ENCODE data around the gene KANSL3. TPM values are rescaled to one million over a fixed set of nuclear protein-coding genes. Genes with fewer than 3 reads are reported as not detected.

Gene KANSL3
- total RNA-seq, 1 donor from 2014 or later, result 45.5 TPM

DNA sequence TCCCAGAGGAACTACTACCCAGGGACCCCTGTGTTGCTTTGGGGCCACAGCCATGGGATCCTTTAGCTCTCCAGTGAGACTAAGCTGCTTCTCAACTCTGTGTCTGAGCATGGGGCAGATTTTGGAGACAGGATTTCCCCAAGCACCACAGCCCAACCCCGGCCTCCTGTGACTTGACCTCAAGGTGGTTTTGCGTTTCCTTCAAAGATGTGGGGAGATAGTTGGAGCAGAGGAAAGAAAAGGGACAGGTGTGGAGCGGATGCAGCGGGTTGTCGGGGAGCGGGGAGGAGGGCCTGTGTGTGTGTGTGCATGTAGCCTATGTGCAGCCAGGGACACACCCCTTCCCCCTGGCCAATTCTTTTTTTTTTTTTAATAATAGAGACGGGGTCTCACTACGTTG lies 91.3 kb downstream of the KANSL3 start:
- DNase-seq, result peak; percentile 72
- Mint-ChIP-seq H3K9me3 (no peaks in the 10 kb centered on the region), H3K4me3 (no peak overlapping the region), H3K4me1 (peaks cover 46% of the 10 kb centered on the region), H3K36me3 (ENCODE audit: low read depth) (peaks cover 67% of the 10 kb centered on the region), H3K27me3 (no peaks in the 10 kb centered on the region), H3K27ac (peak overlapping the region; percentile 38)
- intact Hi-C loops (cut with micrococcal nuclease), result loop anchor here (1.0 kb wide), 1 partner anchor 8 kb away; no protein-coding TSS in a partner anchor

- Mint-ChIP-seq H3K27me3 (no peaks in the 10 kb centered on the region), H3K27ac (peak overlapping the region; percentile 72), H3K9me3 (no peaks in the 10 kb centered on the region), H3K4me1 (peaks cover 51% of the 10 kb centered on the region), H3K36me3 (ENCODE audit: low read depth) (peaks cover 72% of the 10 kb centered on the region), H3K4me3 (peak overlapping the region; percentile 53)
- intact Hi-C loops (cut with micrococcal nuclease), result loop anchor here (1.0 kb wide), 1 partner anchor 8 kb away; no protein-coding TSS in a partner anchor
- peak; percentile 66 for DNase-seq
Measured at GRCh38 chr2:96546321-96546720, 91.8 kb downstream of the KANSL3 start.

Other genes starting within 250 kb of the KANSL3 start
- 1.0 and 1.2 TPM in 2 replicates for gene NEURL3, start 133.0 kb downstream of the KANSL3 start, total RNA-seq
- gene ARID5A, start 101.6 kb downstream of the KANSL3 start, total RNA-seq, result 214 and 229 TPM in 2 replicates
- gene FER1L5, start 4.5 kb upstream of the KANSL3 start, total RNA-seq, result not detected in 2 replicates
- 6.5 and 7.3 TPM in 2 replicates for gene LMAN2L, start 101.8 kb upstream of the KANSL3 start, total RNA-seq
- 10.1 and 11.2 TPM in 2 replicates for gene CNNM4, start 122.6 kb upstream of the KANSL3 start, total RNA-seq
- gene CNNM3, start 178.0 kb upstream of the KANSL3 start, total RNA-seq, result 29.4 and 30.5 TPM in 2 replicates
- gene ANKRD23, start 205.7 kb upstream of the KANSL3 start, total RNA-seq, result 6.7 and 8.4 TPM in 2 replicates
- gene ANKRD39, start 219.7 kb upstream of the KANSL3 start, total RNA-seq, result 37.0 and 44.0 TPM in 2 replicates
- 23.8 and 26.1 TPM in 2 replicates for gene SEMA4C, start 231.8 kb upstream of the KANSL3 start, total RNA-seq

All from activated CD4-positive, alpha-beta T cell treated with anti-CD3 and anti-CD28 coated beads, Interleukin-2, amount 10 ng/mL, durations not matched to agents 24 days and 14 days (primary cell).